CD4-positive, alpha-beta memory T cell (primary cell): ENCODE results near the gene HABP4. TPM values are rescaled to one million over a fixed set of nuclear protein-coding genes. Genes with fewer than 3 reads are reported as not detected.

Experiments used
- CTCF ChIA-PET: fragments of 350-600 bp; sonication (Branson Sonifier 250); formaldehyde crosslinking; loops from one replicate; lab custom pipeline; 2021; ENCODE audit warnings: inconsistent platforms; ENCODE audit not compliant: partially characterized antibody; lab: Charles Lee
- POLR2A ChIA-PET: fragments of 350-600 bp; sonication (Branson Sonifier 250); formaldehyde crosslinking; loops from one replicate; lab custom pipeline; 2021; ENCODE audit not compliant: partially characterized antibody; lab: Charles Lee
- DNase-seq, 5 donors: peaks; one replicate each; pipeline versions ENCODE4 v3.0.0 to v3.0.0-alpha.2; 2020 to 2022; ENCODE audit warnings: mixed read lengths in 1 of 5
- H3K27ac ChIP-seq: one replicate; pipeline ENCODE4 v1.7.0; 2013; ENCODE audit warnings: low read depth, low read length
- H3K27me3 ChIP-seq: 2 replicates; pipeline ENCODE4 v1.7.0; 2013; ENCODE audit warnings: mild to moderate bottlenecking, low read length, moderate library complexity; ENCODE audit not compliant: insufficient read depth
- H3K36me3 ChIP-seq: 2 replicates; pipeline ENCODE4 v1.7.0; 2013; ENCODE audit warnings: mild to moderate bottlenecking, low read length, moderate library complexity; ENCODE audit not compliant: insufficient read depth
- H3K4me1 ChIP-seq: 2 replicates; pipeline ENCODE4 v1.7.0; 2013; ENCODE audit warnings: mild to moderate bottlenecking, low read length, moderate library complexity; ENCODE audit not compliant: insufficient read depth
- H3K4me3 ChIP-seq, 2 donors: one replicate each; pipeline ENCODE4 v1.7.0; 2013; ENCODE audit warnings: low read length in 2 of 2, mild to moderate bottlenecking in 1 of 2
- H3K9me3 ChIP-seq, 2 donors: one replicate each; pipeline ENCODE4 v1.7.0; 2013; ENCODE audit warnings: low read length in 2 of 2, control low read depth in 1 of 2; ENCODE audit not compliant: control insufficient read depth in 1 of 2
- H3K27ac Mint-ChIP-seq, 7 donors: one replicate each; pipeline ENCODE4 v1.8.0; 2020 to 2021; ENCODE audit warnings: mixed read lengths in 7 of 7, mild to moderate bottlenecking in 6 of 7, inconsistent platforms in 3 of 7, moderate library complexity in 3 of 7
- H3K27me3 Mint-ChIP-seq, 2 donors: one replicate each; pipeline ENCODE4 v1.8.0; 2020 to 2021; ENCODE audit warnings: mixed read lengths in 2 of 2
- H3K36me3 Mint-ChIP-seq, 2 donors: one replicate each; pipeline ENCODE4 v1.8.0; 2020 to 2021; ENCODE audit warnings: mixed read lengths in 2 of 2, inconsistent platforms in 1 of 2, mild to moderate bottlenecking in 1 of 2
- H3K4me1 Mint-ChIP-seq, 4 donors: one replicate each; pipeline ENCODE4 v1.8.0; 2020 to 2021; ENCODE audit warnings: mixed read lengths in 4 of 4, mild to moderate bottlenecking in 1 of 4
- H3K4me3 Mint-ChIP-seq, 8 donors: one replicate each; pipeline ENCODE4 v1.8.0; 2020 to 2021; ENCODE audit warnings: mixed read lengths in 8 of 8, mild to moderate bottlenecking in 7 of 8, moderate library complexity in 6 of 8, inconsistent platforms in 3 of 8
- H3K9me3 Mint-ChIP-seq, 8 donors: one replicate each; pipeline ENCODE4 v1.8.0; 2020 to 2021; ENCODE audit warnings: mixed read lengths in 8 of 8, mild to moderate bottlenecking in 5 of 8, inconsistent platforms in 3 of 8, moderate library complexity in 1 of 8
- intact Hi-C: fragments of 100-400 bp; cut with micrococcal nuclease; formaldehyde crosslinking; loops from one replicate; pipeline ENCODE4 v1.15.1; 2023
- polyA plus RNA-seq, 2 donors: library from polyadenylated mRNA; unstranded; fragments of 300-500 nt; fragmentation: Illumina TruSeq; gene quantifications; one replicate each; pipeline ENCODE4 v1.2.3, GENCODE V29; 2021
- total RNA-seq, 2 experiments: library from RNA; stranded (reverse); gene quantifications; one replicate each; pipeline ENCODE4 v1.2.3, GENCODE V29; 2021

The HABP4 gene
- total and polyA plus RNA-seq, 4 experiments from 2014 or later = 18.6 to 36.6 (median 33.3) TPM

DNA sequence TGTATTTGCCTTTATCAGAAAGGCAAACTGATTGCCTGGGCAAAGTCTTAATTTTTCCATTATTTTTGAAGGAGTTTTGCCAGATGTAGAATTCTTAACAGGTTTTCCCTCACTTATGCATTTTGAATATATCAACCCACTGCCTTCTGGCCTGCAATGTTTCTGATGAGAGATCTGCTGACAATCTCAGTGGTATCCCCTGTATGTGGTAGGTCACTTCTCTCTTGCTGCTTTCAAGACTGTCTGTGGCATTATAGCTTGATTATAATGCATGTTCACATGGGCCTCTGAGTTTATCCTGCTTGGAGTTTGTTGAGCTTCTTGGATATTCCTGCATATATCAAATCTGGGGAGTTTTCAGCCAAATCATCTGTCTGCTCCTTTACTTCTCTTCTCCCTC is 82.2 kb downstream of the HABP4 start:
- no peaks in the 10 kb centered on the region for H3K9me3 ChIP-seq
- H3K4me1 ChIP-seq = no peaks in the 10 kb centered on the region
- Mint-ChIP-seq H3K4me3 (no peak overlapping the region), H3K27ac (peak overlapping the region in 1 of 7 donors; percentile 37), H3K27me3 (no peaks in the 10 kb centered on the region), H3K4me1 (no peaks in the 10 kb centered on the region), H3K36me3 (peaks cover 33 to 39% of the 10 kb centered on the region in 2 donors), H3K9me3 (peaks cover 0 to 4% (median 2%) of the 10 kb centered on the region in 8 donors)
- POLR2A ChIA-PET = no interaction called here
- CTCF ChIA-PET = no interaction called here
- intact Hi-C loops = no loop called here
- H3K27ac ChIP-seq = no peak overlapping the region
- no peaks in the 10 kb centered on the region for H3K36me3 ChIP-seq
- DNase-seq = no peak
- H3K4me3 ChIP-seq = no peak overlapping the region
- no peaks in the 10 kb centered on the region for H3K27me3 ChIP-seq

DNA sequence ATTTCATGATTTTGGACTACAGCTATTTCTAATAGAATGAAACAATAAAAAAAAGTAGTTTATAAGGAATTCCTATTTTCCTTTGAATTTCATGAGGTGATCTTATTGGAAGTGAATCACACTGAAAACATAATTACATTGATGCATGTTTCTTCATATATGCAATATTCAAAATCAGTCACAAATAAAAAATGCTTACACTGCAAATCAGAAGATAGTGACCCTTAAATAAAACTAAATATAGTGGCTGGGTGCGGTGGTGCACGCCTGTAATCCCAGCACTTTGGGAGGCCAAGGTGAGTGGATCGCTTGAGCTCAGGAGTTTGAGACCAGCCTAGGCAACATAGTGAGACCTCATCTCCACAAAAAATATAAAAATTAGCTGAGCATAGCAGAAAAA is 90.1 kb downstream of the HABP4 start:
- no peaks in the 10 kb centered on the region for H3K27me3 Mint-ChIP-seq
- intact Hi-C loops = no loop called here
- no peaks in the 10 kb centered on the region for H3K4me1 Mint-ChIP-seq
- H3K36me3 ChIP-seq = no peaks in the 10 kb centered on the region
- H3K4me3 Mint-ChIP-seq = no peak overlapping the region
- no peak overlapping the region for H3K4me3 ChIP-seq
- no peaks in the 10 kb centered on the region for H3K9me3 ChIP-seq
- POLR2A ChIA-PET = no interaction called here
- no peaks in the 10 kb centered on the region for H3K4me1 ChIP-seq
- CTCF ChIA-PET = interaction anchor here (0.7 kb wide), 1 partner anchor 10 kb away, joined by 3 read pairs; no protein-coding TSS in a partner anchor
- no peaks in the 10 kb centered on the region for H3K9me3 Mint-ChIP-seq
- no peaks in the 10 kb centered on the region for H3K27me3 ChIP-seq
- H3K36me3 Mint-ChIP-seq = peaks cover 20 to 23% of the 10 kb centered on the region in 2 donors
- no peak overlapping the region for H3K27ac Mint-ChIP-seq
- H3K27ac ChIP-seq = no peak overlapping the region
- no peak for DNase-seq

Other genes with a start within 250 kb of the HABP4 start
- 1 to 10 TPM; 1.8 to 2.1 TPM for gene HSD17B3, start 148.0 kb upstream of the HABP4 start, total RNA-seq
- gene HSD17B3, start 148.0 kb upstream of the HABP4 start, polyA plus RNA-seq = not detected
- 10 to 100 TPM; 29.8 to 30.3 TPM for gene SLC35D2, start 66.5 kb upstream of the HABP4 start, total RNA-seq
- gene SLC35D2, start 66.5 kb upstream of the HABP4 start, polyA plus RNA-seq = 10 to 100 TPM; 25.3 to 30.5 TPM
- gene ZNF367, start 31.8 kb upstream of the HABP4 start, total RNA-seq = 1 to 10 TPM; 5.1 to 5.4 TPM
- gene ZNF367, start 31.8 kb upstream of the HABP4 start, polyA plus RNA-seq = 1 to 10 TPM in 1 of 2 donors, under 1 TPM in 1; 0.39 to 1.7 TPM
- gene CDC14B, start 169.7 kb downstream of the HABP4 start, total RNA-seq = 10 to 100 TPM; 15.8 to 17.1 TPM
- 10 to 100 TPM; 10.6 to 10.7 TPM for gene CDC14B, start 169.7 kb downstream of the HABP4 start, polyA plus RNA-seq
- 10 to 100 TPM; 11.5 to 12.4 TPM for gene PRXL2C, start 205.1 kb downstream of the HABP4 start, total RNA-seq
- gene PRXL2C, start 205.1 kb downstream of the HABP4 start, polyA plus RNA-seq = 10 to 100 TPM; 10.7 to 13.8 TPM